NCI-H2227 (cell line): Measurements from ENCODE around the gene IDH1.
"Not testable (repeated sequence)": the region's sequence is repeated elsewhere in the genome, so short reads cannot be mapped to it uniquely, and the experiment has no call there.

Experiments used
- DNase-seq: peaks from one replicate; lab custom pipeline; 2025; ENCODE audit not compliant: unreplicated experiment; lab: John Stamatoyannopoulos, UW

The IDH1 gene

DNA sequence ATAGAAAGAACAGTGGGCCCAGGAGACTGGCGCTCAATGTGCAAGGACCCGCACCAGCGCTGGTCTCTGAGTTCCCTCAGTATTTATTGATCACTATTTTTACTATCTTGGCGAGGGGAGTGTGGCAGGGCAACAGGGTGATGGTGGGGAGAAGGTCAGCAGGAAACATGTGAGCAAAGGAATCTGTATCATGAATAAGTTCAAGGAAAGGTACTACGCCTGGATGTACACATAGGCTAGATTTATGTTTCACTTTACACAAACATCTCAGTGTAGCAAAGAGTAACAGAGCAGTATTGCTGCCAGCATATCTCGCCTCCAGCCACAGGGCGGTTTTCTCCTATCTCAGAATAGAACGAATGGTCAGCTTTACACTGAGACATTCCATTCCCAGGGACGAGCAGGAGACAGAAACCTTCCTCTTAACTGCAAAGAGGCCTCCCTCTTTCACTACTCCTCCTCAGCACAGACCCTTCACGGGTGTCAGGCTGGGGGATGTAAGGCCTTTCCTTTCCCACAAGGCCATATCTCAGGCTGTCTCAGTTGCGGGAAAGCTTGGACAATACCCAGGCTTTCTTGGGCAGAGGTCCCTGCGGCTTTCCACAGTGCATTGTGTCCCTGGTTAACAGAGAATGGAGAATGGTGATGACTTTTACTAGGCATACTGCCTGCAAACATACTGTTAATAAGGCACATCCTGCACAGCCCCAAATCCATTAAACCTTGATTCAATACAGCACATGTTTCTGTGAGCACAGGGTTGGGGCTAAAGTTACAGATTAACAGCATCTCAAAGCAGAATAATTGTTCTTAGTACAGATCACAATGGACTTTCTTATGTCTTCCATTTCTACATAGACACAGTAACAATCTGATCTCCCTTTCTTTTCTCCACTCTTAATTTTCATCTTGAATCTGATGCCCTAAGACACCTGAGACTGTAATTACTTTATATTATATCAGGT, 2.3 kb upstream of the IDH1 start:
- not testable (repeated sequence) for DNase-seq

DNA sequence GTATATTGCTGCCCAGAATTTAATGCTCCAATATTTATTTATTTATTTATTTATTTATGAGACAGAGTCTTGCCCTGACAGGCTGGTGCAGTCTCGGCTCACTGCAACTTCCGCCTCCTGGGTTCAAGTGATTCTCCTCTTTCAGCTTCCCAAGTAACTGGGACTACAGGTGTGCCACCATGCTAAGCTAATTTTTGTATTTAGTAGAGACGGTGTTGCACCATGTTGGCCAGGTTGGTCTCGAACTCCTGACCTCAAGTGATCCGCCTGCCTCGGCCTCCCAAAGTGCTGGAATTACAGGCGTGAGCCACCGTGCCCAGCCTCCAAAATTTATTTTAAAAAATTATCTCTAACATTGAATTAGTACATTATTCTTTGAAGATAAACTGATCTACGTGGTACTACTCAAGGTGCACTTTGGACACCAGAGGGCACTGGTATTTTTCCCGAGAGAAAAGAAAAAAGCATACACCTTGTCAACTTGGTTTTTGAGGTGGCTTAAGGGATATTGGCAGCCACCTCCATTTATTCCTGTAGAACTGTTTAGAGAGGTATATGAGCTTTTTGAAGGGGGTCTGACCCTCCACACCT, 1.4 kb upstream of the IDH1 start:
- DNase-seq, result peak; percentile 33

DNA sequence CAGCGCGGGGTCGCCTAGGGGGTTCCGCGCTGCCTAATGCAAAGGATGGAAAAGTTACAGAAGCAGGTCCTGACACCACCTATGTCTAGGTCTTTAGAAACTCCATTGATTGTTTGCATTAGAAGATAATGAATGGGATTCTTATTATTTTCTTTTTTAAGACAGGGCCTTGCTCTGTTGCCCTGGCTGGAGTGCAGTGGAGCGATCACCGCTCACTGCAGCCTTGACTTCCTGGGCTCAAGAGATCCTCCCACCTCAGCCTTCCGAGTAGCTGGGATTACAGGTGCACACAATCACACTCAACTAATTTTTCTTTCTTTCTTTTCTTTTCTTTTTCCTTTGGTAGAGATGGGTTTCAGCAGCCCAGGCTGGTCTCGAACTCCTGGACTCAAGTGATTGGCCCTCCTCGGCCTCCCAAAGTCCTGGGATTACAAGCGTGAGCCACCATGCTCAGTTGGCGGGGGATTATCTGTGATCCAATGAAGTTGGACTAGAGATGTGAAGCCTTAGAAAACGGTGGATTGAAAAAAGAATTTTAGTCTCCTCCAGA, 761 bp upstream of the IDH1 start:
- peak; percentile 28 for DNase-seq

DNA sequence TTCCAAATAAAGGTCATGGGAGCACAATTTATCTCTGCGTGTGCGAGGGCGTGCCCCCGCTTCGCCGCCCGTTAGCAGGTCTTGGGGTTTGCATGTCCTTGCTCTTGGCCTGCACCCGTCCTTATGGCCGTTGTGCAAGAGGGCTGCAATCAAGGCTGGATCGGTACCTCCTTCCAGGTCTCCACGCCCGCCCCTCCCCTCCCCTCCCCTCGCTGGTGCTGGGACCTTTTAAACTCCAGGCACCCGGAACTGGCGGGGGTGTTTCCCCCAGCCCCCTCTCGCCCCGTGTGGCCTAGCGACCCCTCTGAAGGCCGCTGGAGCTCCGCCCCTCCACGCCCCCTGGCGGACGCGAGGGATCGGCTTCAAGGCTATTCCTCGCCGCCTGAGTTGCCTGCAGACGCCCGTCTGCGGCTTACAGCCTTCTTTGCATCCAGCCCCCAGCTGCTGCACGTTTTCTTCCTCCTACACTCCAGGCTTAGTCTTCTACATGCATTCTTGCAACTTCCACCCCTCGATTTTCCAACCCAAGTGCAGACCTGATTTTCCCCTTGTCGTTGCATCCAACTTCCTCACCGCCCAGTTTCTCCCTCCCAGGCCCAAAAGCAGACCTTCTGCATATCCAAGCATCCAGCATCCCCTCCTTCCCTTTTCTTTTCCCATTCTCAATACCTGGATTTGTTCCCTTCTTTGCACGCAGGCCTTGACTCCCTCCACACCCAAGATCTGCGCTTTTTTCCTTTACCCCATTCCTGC, 577 bp downstream of the IDH1 start:
- peak; percentile 92 for DNase-seq

DNA sequence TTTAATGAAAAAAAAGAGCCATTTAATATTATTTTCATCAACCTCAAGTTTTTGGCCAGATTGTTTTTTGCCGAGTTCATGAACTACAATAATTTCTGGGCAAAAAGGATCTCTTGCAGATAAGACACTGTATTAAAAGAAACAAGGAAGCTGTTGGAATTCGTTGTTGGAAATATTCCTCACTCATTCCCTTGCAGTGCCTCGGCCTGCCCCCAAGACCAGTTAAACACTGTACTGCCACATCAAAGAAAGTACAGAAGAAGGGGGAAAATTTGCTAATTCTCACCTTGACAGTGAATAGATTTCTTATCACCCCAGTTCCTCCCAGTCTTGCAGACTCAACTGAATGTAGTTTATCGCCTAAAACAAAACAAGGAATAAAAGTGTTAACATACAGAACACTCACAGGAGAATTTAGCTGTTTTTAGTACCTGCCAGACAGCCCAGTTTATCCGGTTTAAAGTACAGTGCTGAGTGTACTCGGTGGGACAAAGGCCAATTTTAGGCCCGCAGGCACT, 1.2 kb downstream of the IDH1 start:
- DNase-seq, result no peak

DNA sequence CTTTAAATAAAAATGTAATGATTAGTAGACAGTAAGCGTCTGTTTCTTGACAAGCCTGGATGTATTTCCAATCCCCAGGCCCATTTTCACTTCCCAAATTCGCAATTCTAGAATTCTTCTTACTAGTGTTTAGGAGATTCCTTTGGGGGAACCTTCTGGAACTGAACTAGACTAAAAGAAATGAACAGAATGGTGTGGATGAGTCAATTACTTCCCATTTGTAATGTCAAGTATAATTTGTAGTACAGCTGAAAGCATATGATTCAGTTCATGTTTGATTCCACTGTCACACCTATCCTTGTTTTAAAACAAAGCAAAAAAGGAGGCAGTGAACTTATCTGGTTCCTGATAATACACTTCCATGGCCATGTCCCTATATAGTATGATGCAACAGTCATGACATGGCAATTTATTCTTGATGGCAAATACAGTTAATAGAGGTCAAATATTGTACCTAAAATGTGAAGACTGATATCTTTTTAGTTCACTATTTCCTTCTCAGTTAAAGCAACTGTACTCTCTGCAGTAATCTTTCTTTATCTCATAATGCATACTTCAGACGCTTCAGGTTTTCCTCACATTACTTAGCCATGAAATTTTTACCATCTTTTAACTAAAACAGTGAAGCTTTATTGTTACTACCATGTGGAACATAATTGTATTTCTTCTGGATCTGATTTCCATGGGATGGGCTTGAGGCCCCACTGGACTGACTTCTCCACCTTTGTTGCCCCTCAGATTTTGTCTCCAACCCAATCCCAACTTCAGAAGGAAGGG, 2.0 kb downstream of the IDH1 start:
- no peak for DNase-seq

DNA sequence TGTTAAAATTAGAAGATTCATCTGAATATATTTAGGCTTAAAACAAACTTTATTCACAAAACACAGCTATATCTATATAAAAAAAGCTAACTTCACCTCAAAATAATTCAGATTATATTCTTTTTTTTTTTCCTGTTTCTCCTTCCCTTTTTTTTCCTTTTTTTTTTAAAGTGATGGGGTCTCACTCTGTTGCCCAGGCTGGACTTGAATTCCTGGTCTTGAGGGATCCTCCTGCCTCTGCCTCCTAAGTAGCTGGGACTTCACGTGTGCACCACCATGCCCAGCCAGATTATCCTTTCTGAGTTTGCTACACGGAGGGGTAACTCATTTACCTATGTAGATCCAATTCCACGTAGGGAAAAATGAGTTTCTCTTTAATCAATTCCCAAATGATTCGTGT, 3.8 kb downstream of the IDH1 start:
- no peak for DNase-seq

DNA sequence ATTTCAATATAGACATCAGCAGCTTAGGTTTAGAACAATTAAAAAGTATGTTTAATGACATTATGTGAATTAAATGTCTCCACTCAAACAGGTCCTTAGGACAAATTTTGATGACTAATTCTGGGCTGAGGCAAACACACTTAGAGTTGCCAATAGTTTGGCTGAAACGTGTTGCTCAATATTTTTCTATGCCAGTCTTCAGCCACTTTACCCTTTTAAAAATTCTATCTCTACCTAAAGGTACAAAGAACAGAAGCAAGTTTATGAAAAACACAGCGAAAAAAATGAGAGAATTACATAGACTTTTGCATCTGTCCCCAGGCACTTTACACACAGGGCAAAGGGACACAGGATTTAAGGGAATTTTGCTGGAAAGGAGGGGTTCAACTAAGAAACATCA, 4.5 kb downstream of the IDH1 start:
- DNase-seq, result no peak

DNA sequence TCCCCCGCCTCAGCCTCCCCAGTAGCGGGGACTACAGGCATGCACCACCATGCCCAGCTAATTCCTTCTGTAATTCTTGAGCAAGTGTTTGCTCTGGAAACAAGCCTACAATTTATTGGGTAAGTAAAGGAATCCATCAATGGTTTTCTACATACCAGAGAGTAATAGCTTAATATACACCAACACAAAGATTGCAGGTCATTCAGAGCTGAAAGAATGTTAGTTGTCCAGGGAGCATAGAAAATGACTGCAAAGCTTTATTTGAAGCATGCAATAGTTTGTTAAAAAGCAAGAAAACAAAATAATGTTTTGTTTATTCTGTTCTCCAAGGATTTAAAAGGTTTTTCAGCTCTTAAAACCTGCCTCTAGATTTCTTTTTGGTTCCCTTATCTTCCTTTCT, 5.6 kb downstream of the IDH1 start:
- no peak for DNase-seq

DNA sequence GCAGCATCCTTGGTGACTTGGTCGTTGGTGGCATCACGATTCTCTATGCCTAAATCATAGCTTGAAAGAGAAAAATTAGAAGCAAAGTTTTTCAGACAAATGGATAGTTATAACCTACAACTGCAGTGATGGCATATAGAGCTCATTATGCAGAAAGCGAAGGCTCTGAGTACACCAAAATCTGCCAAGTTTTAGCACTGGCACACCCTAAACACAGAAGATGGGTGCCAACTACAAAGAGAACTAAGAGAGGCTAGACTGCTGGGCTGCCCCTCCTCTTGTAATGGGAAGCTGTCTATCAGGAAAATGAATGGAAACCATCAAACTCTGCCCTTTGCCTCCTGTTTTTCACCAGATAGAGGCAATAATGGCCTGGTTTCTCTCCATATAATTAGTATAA, 6.3 kb downstream of the IDH1 start:
- DNase-seq, result peak; percentile 69

DNA sequence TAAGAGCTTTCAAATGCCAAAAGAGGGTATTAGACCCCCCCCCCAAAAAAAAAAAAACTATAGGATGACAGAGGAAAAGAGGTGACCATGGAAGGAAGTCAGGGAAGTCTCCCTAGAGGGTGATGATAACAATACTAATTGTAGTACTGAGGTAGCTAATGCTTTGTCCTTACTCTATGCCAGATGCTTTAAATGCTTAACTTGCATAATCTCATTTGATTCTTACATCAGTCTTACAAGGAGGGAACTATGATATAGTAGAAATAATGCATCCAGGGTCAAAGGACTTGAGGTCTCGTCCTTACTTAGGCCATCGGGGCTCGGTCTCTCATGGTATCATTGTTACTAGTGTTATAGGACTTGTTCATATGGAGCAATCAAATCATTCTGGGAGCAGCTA, 9.1 kb downstream of the IDH1 start:
- no peak for DNase-seq

DNA sequence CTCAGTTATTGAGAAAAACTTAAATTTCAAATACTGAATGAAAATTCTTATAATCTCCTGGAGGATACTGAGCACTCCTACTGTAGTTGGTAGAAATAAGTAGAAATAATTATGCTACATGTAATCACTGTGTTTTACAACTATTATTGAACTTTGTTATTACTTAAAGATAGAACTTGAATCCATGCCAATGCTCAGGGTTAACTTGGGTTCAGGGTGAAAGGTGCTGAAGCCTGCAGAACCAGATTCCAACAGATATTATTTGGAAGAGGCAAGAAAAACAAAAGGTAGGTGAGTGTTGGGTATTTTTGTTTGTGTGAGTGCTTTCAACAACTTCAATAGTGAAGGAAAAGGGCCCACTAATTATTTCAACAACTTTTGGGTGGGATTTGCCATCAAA, 10.4 kb downstream of the IDH1 start:
- DNase-seq, result no peak

DNA sequence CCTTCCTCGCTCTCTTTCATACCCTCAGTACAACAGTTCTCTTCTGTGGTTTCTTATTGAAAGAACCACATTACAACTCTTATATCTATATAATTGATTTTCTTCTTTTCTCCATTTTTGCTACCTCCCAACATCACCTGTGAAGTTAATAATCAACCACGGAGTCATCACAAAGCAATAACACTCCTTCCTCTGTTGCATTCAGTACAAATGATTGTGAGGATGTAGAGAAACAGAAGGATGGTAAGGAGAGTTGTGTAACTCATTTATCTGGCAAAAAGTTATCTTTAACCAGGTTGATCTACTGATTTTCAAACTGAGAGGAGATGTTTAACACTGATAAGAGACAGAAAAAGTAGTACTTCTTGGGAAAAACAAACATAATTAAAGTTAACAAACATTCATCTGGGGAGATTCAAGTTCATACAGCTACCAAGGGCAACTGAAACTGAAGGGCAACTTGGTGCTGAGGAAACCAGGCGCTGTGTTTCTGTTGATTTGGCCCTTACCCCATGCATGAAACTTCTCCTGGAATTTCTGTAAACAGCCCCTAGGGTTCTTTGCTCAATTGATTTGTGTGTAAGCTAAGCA, 14.2 kb downstream of the IDH1 start:
- DNase-seq, result no peak

DNA sequence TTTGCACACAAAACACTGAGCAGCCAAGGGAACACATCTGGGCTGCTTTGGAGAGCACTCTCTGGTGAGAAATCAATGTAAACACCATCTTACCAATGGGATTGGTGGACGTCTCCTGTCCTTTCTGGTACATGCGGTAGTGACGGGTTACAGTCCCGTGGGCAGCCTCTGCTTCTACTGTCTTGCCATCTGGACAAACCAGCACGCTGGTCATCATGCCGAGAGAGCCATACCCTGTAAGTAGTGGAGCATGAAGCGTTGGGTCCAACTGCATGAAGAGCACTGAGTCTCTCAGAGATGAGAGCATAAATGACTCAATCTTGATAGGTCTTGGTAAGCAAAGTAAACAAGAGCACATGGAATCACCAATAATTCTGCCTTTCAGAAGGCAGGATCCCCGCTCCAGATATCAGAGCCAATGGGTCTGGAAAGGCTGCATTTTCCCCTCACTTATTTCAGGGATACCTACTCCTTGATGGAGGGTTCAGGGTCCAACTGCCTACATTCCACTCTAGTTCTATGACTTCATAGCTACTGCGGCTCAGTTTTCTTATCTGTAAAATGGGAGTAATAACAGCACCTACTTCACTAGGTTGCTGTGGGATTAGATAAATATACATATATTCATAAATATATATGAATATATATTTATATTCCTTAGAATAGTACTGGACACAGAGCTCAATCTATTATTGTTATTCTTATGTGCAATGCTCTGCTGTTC, 14.9 kb downstream of the IDH1 start:
- DNase-seq, result no peak

DNA sequence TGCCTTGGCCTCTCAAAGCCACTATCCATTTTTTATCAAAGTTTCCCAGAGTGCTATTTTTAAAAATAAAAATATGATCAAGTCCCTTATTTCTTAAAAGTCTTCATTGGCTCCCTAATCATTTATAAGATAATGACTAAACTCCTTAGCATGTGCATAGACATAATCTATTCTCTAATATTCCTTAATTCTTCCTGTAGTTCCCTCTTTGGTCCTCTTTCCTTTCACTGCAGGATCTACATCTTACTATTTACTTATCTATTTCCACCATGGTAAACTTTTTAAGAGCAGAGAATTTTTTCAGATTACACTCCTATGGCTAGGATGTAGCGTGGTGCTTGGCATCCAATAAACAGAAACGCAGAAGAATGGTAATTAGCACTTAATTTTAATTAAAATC, 19.0 kb downstream of the IDH1 start:
- DNase-seq, result no peak

DNA sequence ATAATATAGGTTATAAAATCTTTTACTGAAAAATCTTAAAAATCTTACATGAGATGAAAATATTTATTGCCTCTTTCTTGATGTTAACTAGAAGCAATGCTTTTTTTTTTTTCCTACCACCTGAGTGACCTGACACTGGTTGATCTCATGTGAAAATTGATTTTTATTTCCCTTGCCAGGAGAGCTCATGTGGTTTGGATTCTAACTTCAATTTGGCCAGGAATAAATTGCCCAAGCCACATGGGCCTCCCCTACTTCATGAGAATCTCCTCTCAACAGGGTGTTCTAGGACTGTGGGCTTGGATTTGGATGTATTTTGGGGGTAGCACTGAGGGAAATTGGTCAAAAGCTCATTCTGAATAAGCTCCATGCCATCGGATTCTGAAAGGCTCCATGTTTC, 20.1 kb downstream of the IDH1 start:
- DNase-seq, result no peak

DNA sequence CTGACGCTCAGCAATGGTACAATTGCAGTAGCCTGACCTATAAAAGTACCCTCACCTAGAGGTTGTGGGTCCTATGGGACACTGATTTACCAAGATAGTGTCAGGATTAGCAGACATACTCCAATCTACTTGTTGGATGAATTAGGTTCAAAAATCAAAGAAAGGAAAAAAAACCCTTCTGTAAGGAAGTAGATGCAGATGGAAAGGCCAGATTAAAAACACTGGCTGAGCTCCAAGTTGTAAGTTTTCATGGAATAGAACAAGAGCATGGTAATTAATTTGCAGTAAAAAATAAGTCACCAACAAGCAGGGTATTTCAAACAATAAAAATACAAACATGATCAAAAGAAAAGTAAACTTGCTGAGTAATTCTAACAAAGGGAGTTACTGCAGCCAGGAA, 26.4 kb downstream of the IDH1 start:
- no peak for DNase-seq

DNA sequence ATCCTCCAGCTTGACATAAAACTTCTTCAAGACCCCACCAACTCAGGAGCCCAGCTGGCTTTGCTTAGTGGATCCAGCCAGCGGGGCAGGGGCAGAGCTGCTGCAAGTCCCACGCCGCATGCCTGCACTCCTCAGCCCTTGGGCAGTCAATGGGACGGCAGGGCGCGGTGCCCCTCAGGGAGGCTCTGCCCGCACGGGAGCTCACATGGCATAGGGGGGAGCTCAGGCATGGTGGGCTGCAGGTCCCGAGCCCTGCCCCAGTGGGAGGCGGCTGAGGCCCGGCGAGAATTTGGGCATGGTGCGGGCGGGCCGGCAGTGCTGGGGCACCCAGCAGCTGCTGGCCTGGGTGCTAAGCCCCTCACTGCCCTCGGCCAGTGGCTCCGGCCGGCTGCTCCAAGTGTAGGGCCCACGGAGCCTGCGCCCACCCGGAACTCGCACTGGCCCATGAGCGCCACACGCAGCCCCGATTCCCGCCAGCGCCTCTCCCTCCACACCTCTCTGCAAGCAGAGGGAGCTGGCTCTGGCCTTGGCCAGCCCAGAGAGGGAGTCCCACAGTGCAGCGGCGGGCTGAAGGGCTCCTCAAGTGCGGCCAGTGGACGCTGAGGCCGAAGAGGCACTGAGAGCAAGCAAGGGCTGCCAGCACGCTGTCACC, 27.2 kb downstream of the IDH1 start:
- no peak for DNase-seq

DNA sequence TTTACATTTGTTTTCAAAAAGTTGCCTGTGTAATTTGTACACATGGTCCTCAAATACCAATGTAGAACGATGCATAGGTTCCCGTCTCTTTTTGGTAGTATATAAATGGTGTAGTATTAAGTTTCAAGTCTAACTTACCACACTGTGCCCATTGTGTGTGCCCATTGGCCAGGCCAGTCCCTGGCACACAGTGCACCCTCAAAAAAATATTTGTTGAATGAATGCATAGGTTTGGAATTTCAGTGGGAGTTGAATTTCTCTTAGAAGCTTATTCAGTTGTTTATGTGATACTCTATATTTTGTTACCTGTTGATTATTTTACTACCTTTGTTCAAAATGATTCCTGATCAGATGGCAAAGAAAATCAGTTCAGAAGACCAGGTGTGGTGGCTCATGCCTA, 30.1 kb downstream of the IDH1 start:
- DNase-seq, result no peak
